GM18909 (cell line): ENCODE measurements around the gene WEE2.

ENCODE experiments used
- ATAC-seq: cut with Tn5 transposase; IDR thresholded peaks from one replicate; pipeline ENCODE4 v1.9.1; 2021; ENCODE audit warnings: mild to moderate bottlenecking; ENCODE audit not compliant: unreplicated experiment, poor library complexity

WEE2 gene

DNA sequence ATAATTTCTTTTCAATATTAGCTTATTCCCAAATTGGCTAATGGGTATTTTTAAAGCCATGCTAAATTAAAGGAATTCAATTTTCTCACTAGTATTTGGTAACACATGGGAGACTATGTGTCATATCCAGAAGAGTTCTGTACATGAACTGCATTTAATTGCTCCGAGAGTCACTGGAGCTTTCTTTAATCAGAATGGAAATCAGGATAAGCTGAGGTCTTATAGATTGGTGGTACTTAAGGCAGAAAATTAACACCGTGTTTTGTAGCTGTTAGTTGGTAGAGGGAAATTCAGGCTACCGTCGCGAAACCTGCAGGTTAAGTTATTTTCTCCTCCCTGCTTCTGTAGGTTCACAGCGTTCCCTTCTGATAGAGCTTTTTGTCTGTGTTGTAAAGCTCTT lies at the start of gene WEE2:
TSS of gene WEE2 (plus strand) at position 3 of the 400 bp plus-strand sequence. CDS start 406 bp downstream, outside the sequence.
- ATAC-seq: no peak

DNA sequence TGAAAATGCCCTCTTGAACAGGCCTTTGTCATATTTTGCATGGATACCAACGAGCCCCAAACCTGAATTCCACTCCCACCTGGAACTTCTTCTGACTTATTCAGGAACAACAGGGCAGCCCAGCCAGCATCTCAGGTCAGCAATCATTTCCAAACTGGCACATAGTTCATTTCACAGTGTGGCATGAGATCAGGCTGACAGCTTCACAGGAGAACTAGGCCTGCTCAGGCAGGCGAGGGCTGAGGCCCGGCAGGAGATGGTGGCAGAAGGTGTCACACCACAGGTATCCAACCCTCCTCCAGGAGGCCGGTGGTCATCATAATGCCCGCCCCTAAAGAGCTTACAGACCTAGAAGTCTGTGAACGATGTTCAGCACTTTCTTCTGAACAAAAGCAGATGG lies 48.7 kb upstream of the WEE2 start:
- no peak for ATAC-seq

- ATAC-seq: no peak
Observed at GRCh38 chr7:141660259-141660658, 47.9 kb upstream of the WEE2 start.

DNA sequence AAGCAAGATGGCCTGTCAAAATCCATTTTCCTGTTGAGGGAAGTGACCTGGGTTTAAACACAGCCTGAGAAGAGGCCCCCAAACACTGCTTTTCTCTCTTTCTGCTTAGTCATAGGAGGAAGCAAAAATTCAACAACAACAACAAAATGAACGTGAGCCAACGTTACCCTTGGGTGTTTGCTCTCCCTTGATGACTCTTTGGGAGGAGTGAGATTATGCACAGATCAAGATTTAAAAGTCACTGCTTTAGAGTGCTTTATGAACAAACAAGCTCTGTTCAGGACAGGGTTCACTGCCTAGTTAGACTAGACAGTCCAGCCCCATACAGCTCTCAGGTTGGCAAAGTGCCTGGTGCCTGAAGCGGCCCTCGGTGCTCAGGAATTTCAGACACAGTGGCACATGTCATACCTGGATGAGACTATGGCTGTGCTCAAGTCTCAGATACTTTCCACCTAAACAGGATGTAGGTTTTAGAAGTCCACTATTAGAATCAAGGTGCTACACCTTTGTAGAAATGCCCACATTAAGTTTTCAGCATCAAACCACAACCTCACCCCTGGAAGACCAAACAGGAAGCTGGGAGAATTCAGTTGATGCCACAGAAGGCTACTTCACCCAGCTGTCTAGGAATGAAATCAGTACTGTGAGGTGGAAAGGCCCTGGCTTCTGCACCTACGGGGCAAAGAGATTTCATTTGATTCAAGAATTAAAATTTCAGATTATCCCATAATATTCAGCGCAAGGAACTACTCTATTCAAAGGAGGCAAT lies 44.9 kb upstream of the WEE2 start:
- no peak for ATAC-seq

GRCh38 chr7:141664450-141664849 lies 43.7 kb upstream of the WEE2 start:
- no peak for ATAC-seq

DNA sequence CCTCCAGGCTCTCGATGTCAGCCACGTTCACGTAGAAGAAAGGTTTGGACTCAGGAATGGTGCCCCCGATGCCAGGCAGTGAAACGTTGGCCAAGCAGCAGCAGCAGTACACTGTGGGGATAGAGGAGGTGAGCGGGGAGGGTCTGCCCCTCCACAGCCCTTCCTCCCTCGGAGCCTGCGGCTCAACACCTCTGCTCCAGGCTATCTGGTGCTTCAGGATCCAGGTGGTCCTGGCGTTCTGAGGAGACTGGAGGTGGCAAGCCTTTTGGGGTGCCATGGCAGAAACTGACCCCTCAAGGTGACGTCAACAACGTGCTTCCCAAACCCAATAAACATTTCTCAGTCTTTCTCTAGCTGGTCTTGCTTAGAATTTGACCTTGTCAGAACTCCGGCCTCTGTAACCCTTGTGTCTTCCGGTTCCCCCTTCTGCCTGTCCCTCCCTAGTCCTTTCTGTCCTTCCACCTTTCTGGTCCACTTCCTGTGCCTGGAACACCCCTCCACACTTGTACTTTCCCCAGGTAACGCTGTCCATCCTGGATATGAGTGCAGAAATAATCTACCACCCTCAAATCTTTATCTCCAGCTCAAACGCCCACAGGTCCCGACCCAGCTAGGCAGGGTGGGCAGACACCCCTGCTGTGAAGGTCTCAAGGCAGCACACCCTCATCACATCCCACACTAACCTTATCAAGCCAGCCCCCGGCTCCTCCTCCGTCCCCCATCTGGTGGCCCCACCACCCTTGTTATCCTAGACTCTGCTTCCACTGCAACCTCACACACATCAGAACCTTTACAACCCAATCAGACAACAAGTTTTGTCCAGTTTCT lies 42.7 kb upstream of the WEE2 start:
- no peak for ATAC-seq

GRCh38 chr7:141666071-141666470 lies 42.1 kb upstream of the WEE2 start:
- ATAC-seq: no peak

DNA sequence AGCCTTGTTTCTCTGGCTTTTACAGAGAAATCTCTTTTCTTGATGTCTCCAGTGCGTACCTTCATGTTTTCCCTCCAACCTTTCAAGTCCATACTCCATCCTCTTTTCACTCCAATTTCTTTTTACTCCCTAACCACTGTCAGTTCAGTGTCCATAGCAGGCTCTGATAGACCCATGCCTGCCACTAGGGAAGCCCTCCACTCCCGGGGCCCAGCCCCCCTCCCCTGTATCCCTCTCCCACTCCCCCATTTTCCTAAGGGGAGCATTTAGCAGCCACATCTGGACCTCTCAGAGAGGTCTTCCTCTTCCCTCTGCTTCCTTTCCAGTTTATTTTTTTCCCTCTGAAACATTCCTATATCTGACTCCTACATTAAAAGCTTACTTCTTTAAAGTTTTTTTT lies 39.3 kb upstream of the WEE2 start:
- no peak for ATAC-seq

- ATAC-seq: no peak
Observed at GRCh38 chr7:141671705-141672496, 36.3 kb upstream of the WEE2 start.

GRCh38 chr7:141673346-141673745 lies 34.8 kb upstream of the WEE2 start:
- ATAC-seq: no peak

- ATAC-seq: no peak
Observed at GRCh38 chr7:141674171-141674671, 33.9 kb upstream of the WEE2 start.

DNA sequence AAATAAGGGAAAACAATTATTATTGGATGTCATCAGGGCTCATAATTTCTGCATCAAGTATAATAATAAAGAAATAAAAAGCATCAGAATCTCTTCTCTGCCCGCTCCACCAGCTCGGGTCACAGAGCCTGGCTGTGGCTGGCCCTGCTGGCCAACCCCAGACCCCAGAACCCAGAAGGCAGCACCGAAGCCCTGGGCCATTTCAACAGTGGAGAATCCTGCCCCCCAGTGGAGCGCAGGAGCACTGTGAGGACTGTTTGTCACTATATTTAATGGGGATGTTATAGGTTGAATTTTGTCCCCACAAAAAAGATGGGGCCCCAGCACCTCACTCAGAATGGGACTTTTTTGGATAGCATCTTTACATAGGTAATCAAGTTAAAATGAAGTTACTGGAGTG lies 33.5 kb upstream of the WEE2 start:
- no peak for ATAC-seq

GRCh38 chr7:141675436-141676215 lies 32.5 kb upstream of the WEE2 start:
- ATAC-seq: no peak

GRCh38 chr7:141676618-141677017 lies 31.5 kb upstream of the WEE2 start:
- ATAC-seq: no peak

GRCh38 chr7:141679014-141679413 lies 29.1 kb upstream of the WEE2 start:
- no peak for ATAC-seq

- no peak for ATAC-seq
Observed at GRCh38 chr7:141685285-141686023, 22.7 kb upstream of the WEE2 start.

DNA sequence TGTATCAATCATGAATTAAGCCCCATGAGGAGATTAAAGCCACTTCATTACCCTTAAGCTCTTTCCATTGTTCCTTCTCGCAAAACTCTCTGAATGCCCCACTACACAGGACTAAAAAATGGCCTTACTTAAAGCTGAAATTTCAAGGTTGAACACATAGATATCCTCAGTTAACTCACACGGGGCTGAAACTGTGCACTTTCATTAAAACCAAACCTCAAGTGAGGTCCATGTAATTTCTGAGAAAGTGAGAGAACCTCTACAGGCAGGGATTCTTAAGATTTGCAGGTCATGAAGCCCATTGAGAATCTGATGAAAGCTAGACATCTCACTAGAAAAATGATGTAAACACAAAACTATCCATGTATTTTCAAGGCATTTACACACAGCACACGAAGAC lies 22.1 kb upstream of the WEE2 start:
- ATAC-seq: no peak

DNA sequence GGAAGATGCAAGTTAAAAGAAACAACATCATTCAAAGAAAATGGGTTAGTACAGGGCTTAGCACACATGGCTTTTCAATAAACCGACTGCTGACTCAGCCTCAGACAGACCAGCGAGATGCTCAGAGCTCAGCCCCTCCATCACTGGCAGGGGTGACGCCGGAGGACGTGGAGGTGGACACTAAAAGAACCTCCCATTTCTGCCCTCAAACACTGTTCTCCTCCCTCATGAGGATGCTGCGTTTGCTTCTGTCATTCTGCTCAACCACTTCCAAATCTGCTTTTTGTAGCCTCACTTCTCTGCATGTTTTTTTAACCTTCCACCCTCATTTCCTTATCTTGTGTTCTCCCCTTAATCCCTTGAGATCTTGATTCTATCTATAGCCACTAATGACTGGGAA lies 21.5 kb upstream of the WEE2 start:
- ATAC-seq: no peak

DNA sequence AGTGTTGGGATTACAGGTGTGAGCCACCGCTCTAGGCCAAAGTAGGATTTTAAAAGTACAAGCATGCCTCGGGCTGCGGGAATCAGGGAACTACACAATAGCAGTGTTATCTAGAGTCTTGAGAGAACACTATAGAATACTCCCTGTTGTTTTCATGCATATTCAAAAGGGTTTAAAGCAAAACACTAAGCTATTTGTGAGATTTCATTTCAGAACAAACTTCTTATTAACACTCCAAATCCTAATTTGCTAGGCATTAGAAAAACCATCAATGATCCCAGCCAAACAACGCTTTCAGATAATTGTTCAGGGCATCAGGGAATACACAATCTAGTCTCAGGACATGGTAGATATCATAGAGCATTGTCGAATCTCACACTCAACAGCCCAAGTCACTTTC lies 20.1 kb upstream of the WEE2 start:
- no peak for ATAC-seq
